NCI-H2081 treated with DMSO at 0.1 percent for 48 hours (cell line): Measurements from ENCODE around the gene LILRA1.
"Not testable (repeated sequence)": the region's sequence is repeated elsewhere in the genome, so short reads cannot be mapped to it uniquely, and the experiment has no call there.

Experiments
- DNase-seq: peaks from one replicate; lab custom pipeline; 2025; lab: John Stamatoyannopoulos, UW

LILRA1 gene

GRCh38 chr19:54624934-54625730, 31.7 kb downstream of the LILRA1 start:
- not testable (repeated sequence) for DNase-seq

DNA sequence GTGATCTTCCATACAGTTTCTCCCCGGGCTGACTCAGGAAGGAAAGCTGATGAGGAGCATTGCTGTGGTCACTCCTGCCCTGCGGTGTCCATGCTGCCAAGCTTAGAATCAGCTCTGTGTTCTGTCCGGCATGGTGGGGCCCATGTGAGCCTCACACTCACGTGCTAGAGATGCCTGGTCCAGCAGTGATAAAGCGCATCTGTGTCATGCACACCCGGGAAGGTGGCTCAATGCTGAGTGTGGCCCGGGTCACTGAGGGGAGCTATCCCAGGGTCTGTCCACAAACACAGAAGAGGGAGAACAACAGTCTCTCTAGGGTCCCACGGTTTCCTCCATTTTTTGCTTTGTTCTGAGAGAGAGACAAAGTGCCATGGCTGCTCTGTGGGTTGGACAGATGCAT, 33.3 kb downstream of the LILRA1 start:
- no peak for DNase-seq

DNA sequence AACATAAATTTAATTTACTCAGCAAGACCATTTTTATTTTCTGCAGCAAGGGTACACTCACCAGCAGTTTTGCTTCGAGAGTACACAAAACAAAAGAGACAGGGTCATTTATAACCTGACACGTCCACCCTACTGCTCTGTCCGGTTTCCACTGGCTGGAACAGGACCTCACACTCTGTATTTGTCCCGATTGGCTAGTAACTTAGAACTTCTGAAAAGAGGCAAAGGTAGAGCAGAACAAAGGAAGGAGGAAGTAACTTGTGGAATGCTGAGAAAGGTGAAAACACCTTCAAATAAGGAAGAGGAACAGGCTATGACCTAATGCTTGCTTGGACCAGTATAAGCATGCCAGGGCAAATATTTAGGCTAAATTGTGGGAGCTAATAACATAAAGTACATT, 34.5 kb downstream of the LILRA1 start:
- not testable (repeated sequence) for DNase-seq

DNA sequence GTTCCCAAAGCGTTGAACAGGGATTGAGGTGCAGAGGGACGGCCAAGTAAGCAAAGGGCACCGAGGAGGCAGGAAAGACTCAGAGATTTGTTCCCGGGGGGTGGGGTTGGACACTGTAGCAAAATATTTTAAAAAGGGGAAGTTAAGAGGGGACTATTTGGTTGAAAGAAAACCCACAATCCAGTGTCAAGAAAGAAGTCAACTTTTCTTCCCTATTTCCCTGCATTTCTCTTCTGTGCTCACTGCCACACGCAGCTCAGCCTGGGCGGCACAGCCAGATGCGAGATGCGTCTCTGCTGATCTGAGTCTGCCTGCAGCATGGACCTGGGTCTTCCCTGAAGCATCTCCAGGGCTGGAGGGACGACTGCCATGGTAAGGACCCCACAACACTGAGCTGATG, 36.8 kb downstream of the LILRA1 start, which contains the start of gene LILRB1:
LILRB1 (plus strand) TSS at position 223 of the 400 bp plus-strand sequence. CDS start 590 bp downstream, outside the sequence.
- DNase-seq: not testable (repeated sequence)

DNA sequence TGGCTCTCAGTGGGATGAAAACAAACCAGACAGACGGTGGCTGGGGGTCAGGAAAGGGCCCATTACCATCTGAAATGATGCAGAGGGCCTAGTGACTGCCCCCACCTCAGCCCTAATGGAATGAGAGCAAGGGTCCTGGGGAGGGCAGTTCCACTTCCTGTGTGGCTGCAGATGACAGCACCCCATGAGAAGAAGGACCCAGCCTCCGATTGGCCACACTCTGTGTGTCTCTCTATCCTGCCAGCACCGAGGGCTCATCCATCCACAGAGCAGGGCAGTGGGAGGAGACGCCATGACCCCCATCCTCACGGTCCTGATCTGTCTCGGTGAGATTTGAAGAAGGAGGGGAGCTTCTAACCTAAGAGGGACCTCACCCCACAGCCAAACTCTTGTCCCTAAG, 37.4 kb downstream of the LILRA1 start:
- DNase-seq: no peak

GRCh38 chr19:54631489-54632337, 38.3 kb downstream of the LILRA1 start:
- not testable (repeated sequence) for DNase-seq

- DNase-seq: not testable (repeated sequence)
Observed at GRCh38 chr19:54632517-54632916, 39.1 kb downstream of the LILRA1 start.

DNA sequence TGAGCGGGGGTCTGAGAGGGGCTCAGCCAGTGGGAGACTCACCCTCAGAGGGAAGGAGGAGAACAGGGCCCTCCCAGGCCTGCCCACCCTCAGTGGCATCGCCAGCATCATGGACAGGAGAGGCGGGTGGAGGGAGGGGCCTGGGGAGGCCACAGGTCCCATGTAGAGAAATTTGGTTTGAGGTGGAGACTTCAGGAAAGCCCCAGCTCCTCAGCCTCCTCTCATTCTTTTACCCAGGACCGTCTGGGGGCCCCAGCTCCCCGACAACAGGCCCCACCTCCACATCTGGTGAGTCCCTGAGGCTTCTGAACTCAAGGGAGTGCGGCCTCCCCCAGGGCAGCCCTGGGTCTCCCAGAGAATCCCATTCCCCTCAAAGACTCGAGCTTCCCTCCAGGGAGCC, 40.0 kb downstream of the LILRA1 start:
- DNase-seq: no peak

DNA sequence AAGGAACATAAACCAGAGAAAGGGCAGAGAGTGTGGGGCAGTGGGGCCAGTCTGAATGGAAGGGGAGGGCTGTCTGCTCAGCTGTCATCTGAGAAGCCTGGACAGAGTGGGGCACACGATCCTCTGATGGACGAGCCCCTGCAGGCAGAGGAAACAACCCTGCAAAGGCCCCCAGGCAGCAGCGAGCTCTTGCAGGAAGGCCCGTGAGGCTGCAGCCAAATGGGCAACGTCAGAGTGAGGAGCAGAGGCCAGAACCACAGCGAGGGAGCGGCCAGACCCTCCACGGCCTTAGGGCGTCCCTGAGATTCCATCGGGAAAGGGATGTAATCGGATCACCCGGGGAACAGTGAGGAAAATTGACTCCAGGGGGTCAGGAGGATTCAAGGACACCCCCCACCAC, 42.6 kb downstream of the LILRA1 start:
- not testable (repeated sequence) for DNase-seq

DNA sequence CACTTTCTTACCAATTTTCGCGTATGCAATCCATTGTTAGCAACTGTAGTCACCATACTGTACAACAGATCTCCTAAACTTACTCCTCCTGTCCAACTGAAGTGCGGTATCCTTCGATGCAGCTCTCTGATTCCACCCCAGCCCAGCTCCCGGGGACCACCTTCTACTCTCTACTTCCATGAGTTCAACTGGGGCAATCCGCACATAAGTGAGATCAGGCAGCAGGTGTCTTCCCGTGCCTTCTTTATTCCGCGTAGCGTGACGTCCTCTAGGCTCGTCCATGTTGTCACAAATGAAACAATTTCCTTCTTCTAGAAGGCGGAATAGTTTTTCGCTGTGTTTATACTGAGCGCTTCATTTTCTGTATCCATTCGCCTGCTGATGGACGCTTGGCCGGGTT, 45.3 kb downstream of the LILRA1 start:
- no peak for DNase-seq

- DNase-seq: not testable (repeated sequence)
Observed at GRCh38 chr19:54642953-54643352, 49.5 kb downstream of the LILRA1 start.

- not testable (repeated sequence) for DNase-seq
Observed at GRCh38 chr19:54643583-54643982, 50.2 kb downstream of the LILRA1 start.

GRCh38 chr19:54644056-54644455, 50.6 kb downstream of the LILRA1 start:
- DNase-seq: no peak

- DNase-seq: no peak
Observed at GRCh38 chr19:54646331-54646841, 53.0 kb downstream of the LILRA1 start.

DNA sequence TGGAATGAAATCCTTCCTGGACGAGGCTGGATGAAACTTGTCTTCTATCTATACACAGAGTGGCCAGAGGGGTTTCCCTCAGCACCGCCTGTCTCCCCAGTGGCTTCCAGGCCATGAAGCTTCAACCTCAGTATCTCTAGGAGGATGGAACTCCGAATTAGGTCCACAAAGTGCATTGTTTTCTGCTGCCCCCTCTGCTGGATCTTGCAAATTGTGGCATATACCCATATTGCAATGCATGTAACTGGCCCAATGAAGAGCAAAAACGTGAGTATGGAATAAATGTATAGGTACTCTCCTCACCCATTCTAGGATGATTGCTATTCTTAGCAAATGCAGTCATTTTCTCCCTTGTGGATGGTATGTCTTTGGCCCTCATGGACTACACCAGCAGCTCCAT, 54.7 kb downstream of the LILRA1 start:
- DNase-seq: no peak

- no peak for DNase-seq
Observed at GRCh38 chr19:54650108-54650655, 56.8 kb downstream of the LILRA1 start.
